ENCODE data around the gene MED23. TPM values are rescaled to one million over a fixed set of nuclear protein-coding genes. Genes with fewer than 3 reads are reported as not detected.

MED23 gene
- total and polyA plus RNA-seq, 10 of the 15 experiments (the other 5 are each of a cell fraction or from before 2014, with no cell fraction given) = 7.1 to 42.9 (median 19.6) TPM

DNA sequence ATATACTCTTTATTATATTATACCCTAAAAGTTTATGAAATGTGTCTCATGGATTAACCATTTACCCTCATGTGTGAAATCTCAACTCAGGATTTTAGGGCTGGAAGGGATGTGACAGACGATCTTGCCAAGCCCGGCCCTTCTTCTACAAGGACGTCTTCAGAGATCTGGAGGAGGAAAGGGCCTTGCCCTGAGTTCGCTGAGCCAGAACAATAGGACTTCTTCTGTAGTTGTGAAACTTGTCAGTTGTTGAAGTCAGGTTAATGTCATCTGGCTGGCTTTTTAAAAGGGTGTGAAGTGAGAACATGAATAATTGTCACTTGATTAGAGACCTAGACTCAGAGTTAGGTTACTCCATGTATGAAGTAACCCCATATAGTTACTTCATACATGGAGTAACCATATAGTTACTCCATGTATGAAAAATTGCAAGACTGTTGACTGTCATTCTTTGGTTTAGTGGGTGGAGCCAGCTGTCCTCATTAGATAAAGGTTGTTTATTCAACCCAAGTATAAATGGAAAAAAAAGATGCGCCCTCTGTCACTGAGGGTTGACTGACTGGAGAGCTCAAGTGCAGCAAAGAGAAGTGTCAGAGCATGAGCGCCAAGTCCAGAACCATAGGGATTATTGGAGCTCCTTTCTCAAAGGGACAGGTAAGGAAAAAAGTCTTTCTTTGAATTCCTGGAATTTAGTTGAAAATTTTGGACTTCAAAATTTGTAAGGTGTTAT lies 55.2 kb downstream of the MED23 start, which contains the start of gene ARG1 (continued):
- TF ChIP-seq CEBPZ (IDR thresholded peaks at IDR 0.05; ENCODE audit: low read depth, low read length) (no peak), RUNX3 (IDR thresholded peaks at IDR 0.05; ENCODE audit: low read length) (no peak)

DNA sequence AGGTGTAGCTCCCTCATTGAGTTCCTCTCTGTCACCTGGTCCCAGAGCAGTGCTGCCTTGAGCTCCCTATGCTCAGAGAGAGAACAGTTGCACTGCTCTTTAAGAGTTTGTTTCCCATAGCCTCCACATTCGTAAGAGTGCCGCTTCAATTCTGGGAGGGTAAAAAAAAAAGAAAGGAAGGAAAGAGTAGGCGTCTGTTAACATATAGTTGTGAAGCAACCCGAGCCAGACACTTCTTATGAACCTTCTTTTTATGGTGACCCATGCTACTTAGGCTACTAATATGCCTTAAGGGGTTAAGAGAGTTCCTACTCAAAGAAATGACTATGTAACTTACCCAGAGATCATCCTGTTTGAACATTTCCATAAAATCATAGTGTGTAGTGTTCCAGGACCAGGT lies 59.3 kb downstream of the MED23 start:
- no peak overlapping the region for H2AFZ ChIP-seq (ENCODE audit: control insufficient read depth, low read depth, low read length)
- H3K4me3 ChIP-seq = no peak overlapping the region
- FAIRE-seq = no peak
- CTCF ChIA-PET = no interaction called here
- no peak overlapping the region for H3K4me2 ChIP-seq (ENCODE audit: control insufficient read depth, insufficient read depth)
- H3K27me3 ChIP-seq (replicated peaks in 1 of 2; ENCODE audit: control insufficient read depth in 2 of 2, insufficient read depth in 2 of 2, low read length in 1 of 2) = no peaks in the 10 kb centered on the region
- no peaks in the 10 kb centered on the region for H4K20me1 ChIP-seq (ENCODE audit: control insufficient read depth, insufficient read depth)
- BruUV-seq (replicated peaks) = no TSS peak
- SMC1A ChIA-PET (ENCODE audit: uncharacterized antibody, unreplicated experiment) = no interaction called here
- DNase-seq (ENCODE audit: low read depth, low spot score) = no peak
- POLR2A ChIA-PET = no interaction called here
- in situ Hi-C loops (cut with MboI) (no loop called here), intact Hi-C loops (cut with micrococcal nuclease; ENCODE audit: unreplicated experiment) (no loop called here)
- WGBS (ENCODE audit: insufficient coverage, insufficient replicate concordance, low lambda C conversion rate, missing lambda C conversion rate) = 55% methylated on average over 4 of the region's 4 CpGs
- no peak overlapping the region for H3K27ac ChIP-seq (ENCODE audit: control insufficient read depth, insufficient read depth)
- H3K4me1 ChIP-seq (ENCODE audit: control insufficient read depth, insufficient read depth, low read length) = no peaks in the 10 kb centered on the region
- no peak for ATAC-seq
- H3K36me3 ChIP-seq (ENCODE audit: control insufficient read depth in 2 of 2, insufficient read depth in 2 of 2, low read length in 1 of 2) = no peaks in the 10 kb centered on the region
- H3K79me2 ChIP-seq (ENCODE audit: control insufficient read depth, insufficient read depth, low read length) = no peaks in the 10 kb centered on the region
- no peaks in the 10 kb centered on the region for H3K9me3 ChIP-seq (replicated peaks; ENCODE audit: control insufficient read depth, insufficient read depth, low read length)
- RAD21 ChIA-PET (ENCODE audit: unreplicated experiment) = no interaction called here
- H3K9ac ChIP-seq (ENCODE audit: control insufficient read depth, insufficient read depth, low read length) = no peak overlapping the region
- no peak for TF ChIP-seq USF1 (IDR thresholded peaks at IDR 0.05; ENCODE audit: borderline replicate concordance, extremely low read length, insufficient read depth, low read depth, low read length)
- no peak for TF ChIP-seq SIX5 (IDR thresholded peaks at IDR 0.05; ENCODE audit: low read depth, low read length, severe bottlenecking)
- no peak for TF ChIP-seq ZNF384 (IDR thresholded peaks at IDR 0.05; ENCODE audit: borderline replicate concordance, low read depth, low read length)
- no peak for TF ChIP-seq MYC (IDR thresholded peaks at IDR 0.05; ENCODE audit: insufficient read depth, insufficient read length, insufficient replicate concordance, low read length, severe bottlenecking)
- no peak for TF ChIP-seq POLR2AphosphoS5 (IDR thresholded peaks at IDR 0.05; ENCODE audit: low read length)
- TF ChIP-seq MEF2A (IDR thresholded peaks at IDR 0.05; ENCODE audit: insufficient read depth, low read depth, low read length) = no peak
- no peak for TF ChIP-seq ZNF274 (IDR thresholded peaks at IDR 0.05; ENCODE audit: insufficient read depth, insufficient read length)
- TF ChIP-seq YY1 (IDR thresholded peaks at IDR 0.05; ENCODE audit: low read depth, low read length) = no peak
- no peak for TF ChIP-seq SREBF1 (IDR thresholded peaks at IDR 0.05; ENCODE audit: low read length)
- TF ChIP-seq FOXK2 (IDR thresholded peaks at IDR 0.05) = no peak
- TF ChIP-seq ZNF592 (IDR thresholded peaks at IDR 0.05) = no peak
- no peak for TF ChIP-seq BRCA1 (IDR thresholded peaks at IDR 0.05; ENCODE audit: low read depth, low read length)

Data from GM12878 (cell line).